Tongue (tissue), 2 donors: ENCODE results near the gene MOXD1. TPM values are rescaled to one million over a fixed set of nuclear protein-coding genes. Genes with fewer than 3 reads are reported as not detected.
"Not testable (repeated sequence)": the region's sequence is repeated elsewhere in the genome, so short reads cannot be mapped to it uniquely, and the experiment has no call there.

Experiments used
- DNase-seq: peaks from one replicate; pipeline ENCODE4 v3.0.0-alpha.2; 2015
- total RNA-seq: library from RNA; depleted of rRNA; stranded (reverse); fragments of >200 nt; gene quantifications from one replicate; pipeline ENCODE4 v1.2.3, GENCODE V29; 2014

The MOXD1 gene
- total RNA-seq, 1 donor from 2014 or later, result 17.6 TPM

- DNase-seq, result no peak
Observed at GRCh38 chr6:132282696-132283095, 118.6 kb downstream of the MOXD1 start.

GRCh38 chr6:132280436-132280835 lies 120.8 kb downstream of the MOXD1 start:
- DNase-seq, result no peak

- peak; percentile 92 for DNase-seq
Observed at GRCh38 chr6:132279592-132280139, 121.6 kb downstream of the MOXD1 start.

GRCh38 chr6:132275066-132275970 lies 126.0 kb downstream of the MOXD1 start:
- DNase-seq, result no peak

- DNase-seq, result no peak
Observed at GRCh38 chr6:132272776-132273175, 128.5 kb downstream of the MOXD1 start.

GRCh38 chr6:132270726-132271402 lies 130.4 kb downstream of the MOXD1 start:
- DNase-seq, result peak; percentile 59

- not testable (repeated sequence) for DNase-seq
Observed at GRCh38 chr6:132268666-132269065, 132.6 kb downstream of the MOXD1 start.

- DNase-seq, result peak; percentile 57
Observed at GRCh38 chr6:132268209-132268608, 133.1 kb downstream of the MOXD1 start.

- no peak for DNase-seq
Observed at GRCh38 chr6:132265451-132266097, 135.7 kb downstream of the MOXD1 start.

- no peak for DNase-seq
Observed at GRCh38 chr6:132264021-132264500, 137.2 kb downstream of the MOXD1 start.

GRCh38 chr6:132261354-132261753 lies 139.9 kb downstream of the MOXD1 start:
- DNase-seq, result peak; percentile 94

GRCh38 chr6:132259070-132259469 lies 142.2 kb downstream of the MOXD1 start:
- no peak for DNase-seq

- DNase-seq, result no peak
Observed at GRCh38 chr6:132257561-132257960, 143.7 kb downstream of the MOXD1 start.

GRCh38 chr6:132256457-132256856 lies 144.8 kb downstream of the MOXD1 start:
- no peak for DNase-seq

GRCh38 chr6:132253906-132254305 lies 147.4 kb downstream of the MOXD1 start:
- DNase-seq, result no peak

- no peak for DNase-seq
Observed at GRCh38 chr6:132253211-132253610, 148.1 kb downstream of the MOXD1 start.

- DNase-seq, result no peak
Observed at GRCh38 chr6:132252113-132252512, 149.2 kb downstream of the MOXD1 start.

GRCh38 chr6:132251711-132252110 lies 149.6 kb downstream of the MOXD1 start:
- no peak for DNase-seq

- DNase-seq, result no peak
Observed at GRCh38 chr6:132247381-132248159, 153.7 kb downstream of the MOXD1 start.

GRCh38 chr6:132246632-132247270 lies 154.5 kb downstream of the MOXD1 start:
- no peak for DNase-seq

GRCh38 chr6:132246120-132246617 lies 155.1 kb downstream of the MOXD1 start:
- DNase-seq, result no peak
